ENCODE measurements around the gene PCCA. TPM values are rescaled to one million over a fixed set of nuclear protein-coding genes. Genes with fewer than 3 reads are reported as not detected.

PCCA gene
- total RNA-seq, 1 experiment from 2014 or later = 52.8 TPM

- TF ChIP-seq, protein P1, sequence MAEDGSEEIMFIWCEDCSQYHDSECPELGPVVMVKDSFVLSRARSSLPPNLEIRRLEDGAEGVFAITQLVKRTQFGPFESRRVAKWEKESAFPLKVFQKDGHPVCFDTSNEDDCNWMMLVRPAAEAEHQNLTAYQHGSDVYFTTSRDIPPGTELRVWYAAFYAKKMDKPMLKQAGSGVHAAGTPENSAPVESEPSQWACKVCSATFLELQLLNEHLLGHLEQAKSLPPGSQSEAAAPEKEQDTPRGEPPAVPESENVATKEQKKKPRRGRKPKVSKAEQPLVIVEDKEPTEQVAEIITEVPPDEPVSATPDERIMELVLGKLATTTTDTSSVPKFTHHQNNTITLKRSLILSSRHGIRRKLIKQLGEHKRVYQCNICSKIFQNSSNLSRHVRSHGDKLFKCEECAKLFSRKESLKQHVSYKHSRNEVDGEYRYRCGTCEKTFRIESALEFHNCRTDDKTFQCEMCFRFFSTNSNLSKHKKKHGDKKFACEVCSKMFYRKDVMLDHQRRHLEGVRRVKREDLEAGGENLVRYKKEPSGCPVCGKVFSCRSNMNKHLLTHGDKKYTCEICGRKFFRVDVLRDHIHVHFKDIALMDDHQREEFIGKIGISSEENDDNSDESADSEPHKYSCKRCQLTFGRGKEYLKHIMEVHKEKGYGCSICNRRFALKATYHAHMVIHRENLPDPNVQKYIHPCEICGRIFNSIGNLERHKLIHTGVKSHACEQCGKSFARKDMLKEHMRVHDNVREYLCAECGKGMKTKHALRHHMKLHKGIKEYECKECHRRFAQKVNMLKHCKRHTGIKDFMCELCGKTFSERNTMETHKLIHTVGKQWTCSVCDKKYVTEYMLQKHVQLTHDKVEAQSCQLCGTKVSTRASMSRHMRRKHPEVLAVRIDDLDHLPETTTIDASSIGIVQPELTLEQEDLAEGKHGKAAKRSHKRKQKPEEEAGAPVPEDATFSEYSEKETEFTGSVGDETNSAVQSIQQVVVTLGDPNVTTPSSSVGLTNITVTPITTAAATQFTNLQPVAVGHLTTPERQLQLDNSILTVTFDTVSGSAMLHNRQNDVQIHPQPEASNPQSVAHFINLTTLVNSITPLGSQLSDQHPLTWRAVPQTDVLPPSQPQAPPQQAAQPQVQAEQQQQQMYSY (CRISPR knock-in tag; IDR thresholded peaks at IDR 0.05) = no peak
- TF ChIP-seq SP1 (CRISPR knock-in tag; conservative IDR thresholded peaks at IDR 0.05) = no peak
- TF ChIP-seq ZBTB43 (CRISPR knock-in tag; IDR thresholded peaks at IDR 0.05) = no peak
- TF ChIP-seq ZNF396 (CRISPR knock-in tag; IDR thresholded peaks at IDR 0.05; ENCODE audit: borderline replicate concordance) = no peak
- TF ChIP-seq, protein P2, sequence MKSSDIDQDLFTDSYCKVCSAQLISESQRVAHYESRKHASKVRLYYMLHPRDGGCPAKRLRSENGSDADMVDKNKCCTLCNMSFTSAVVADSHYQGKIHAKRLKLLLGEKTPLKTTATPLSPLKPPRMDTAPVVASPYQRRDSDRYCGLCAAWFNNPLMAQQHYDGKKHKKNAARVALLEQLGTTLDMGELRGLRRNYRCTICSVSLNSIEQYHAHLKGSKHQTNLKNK (CRISPR knock-in tag; IDR thresholded peaks at IDR 0.05) = no peak
Observed at GRCh38 chr13:100131863-100132574, 43.1 kb downstream of the PCCA start (continued).

GRCh38 chr13:100138859-100139491 is 50.1 kb downstream of the PCCA start:
- H3K27ac Mint-ChIP-seq = peak overlapping the region; percentile 52; the same call in 1 of the 2 replicates

DNA sequence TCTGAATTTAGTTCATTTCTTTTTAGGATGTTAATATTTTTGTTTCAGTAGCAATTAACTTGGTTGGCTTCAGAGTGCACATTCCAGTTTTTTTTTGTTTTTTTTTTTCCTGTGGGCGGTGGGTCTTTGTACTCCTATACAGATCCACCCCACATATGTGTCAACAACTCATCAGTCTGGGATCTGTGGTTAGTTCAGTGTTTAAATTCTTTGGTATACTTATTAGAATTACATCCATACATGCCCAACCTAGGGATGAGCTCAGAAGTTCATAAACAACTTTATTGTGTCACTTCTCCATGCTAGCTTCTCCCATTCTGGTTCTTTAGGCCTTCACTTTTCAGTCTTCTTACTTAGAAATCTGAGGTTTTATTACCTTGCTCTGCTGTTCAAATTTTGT is 50.9 kb downstream of the PCCA start:
- TF ChIP-seq EMX1 (CRISPR knock-in tag; IDR thresholded peaks at IDR 0.05) = no peak
- no peak for TF ChIP-seq SOX15 (CRISPR knock-in tag; IDR thresholded peaks at IDR 0.05)
- TF ChIP-seq GTF2I (CRISPR knock-in tag; conservative IDR thresholded peaks at IDR 0.05) = no peak
- no peak for TF ChIP-seq ZNF317 (CRISPR knock-in tag; IDR thresholded peaks at IDR 0.05; ENCODE audit: borderline replicate concordance, low read depth)
- no peak for TF ChIP-seq ESRRA (CRISPR knock-in tag; IDR thresholded peaks at IDR 0.05; ENCODE audit: borderline replicate concordance)
- no peak for TF ChIP-seq JUN (CRISPR knock-in tag; IDR thresholded peaks at IDR 0.05)
- no peak for TF ChIP-seq FOXP1 (CRISPR knock-in tag; IDR thresholded peaks at IDR 0.05; ENCODE audit: borderline replicate concordance)
- TF ChIP-seq, protein P3, sequence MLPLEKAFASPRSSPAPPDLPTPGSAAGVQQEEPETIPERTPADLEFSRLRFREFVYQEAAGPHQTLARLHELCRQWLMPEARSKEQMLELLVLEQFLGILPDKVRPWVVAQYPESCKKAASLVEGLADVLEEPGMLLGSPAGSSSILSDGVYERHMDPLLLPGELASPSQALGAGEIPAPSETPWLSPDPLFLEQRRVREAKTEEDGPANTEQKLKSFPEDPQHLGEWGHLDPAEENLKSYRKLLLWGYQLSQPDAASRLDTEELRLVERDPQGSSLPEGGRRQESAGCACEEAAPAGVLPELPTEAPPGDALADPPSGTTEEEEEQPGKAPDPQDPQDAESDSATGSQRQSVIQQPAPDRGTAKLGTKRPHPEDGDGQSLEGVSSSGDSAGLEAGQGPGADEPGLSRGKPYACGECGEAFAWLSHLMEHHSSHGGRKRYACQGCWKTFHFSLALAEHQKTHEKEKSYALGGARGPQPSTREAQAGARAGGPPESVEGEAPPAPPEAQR (CRISPR knock-in tag; IDR thresholded peaks at IDR 0.05) = no peak
- no peak for TF ChIP-seq ZNF281 (CRISPR knock-in tag; IDR thresholded peaks at IDR 0.05)
- TF ChIP-seq ZNF138 (CRISPR knock-in tag; conservative IDR thresholded peaks at IDR 0.05) = no peak
- no peak for TF ChIP-seq CREB1 (CRISPR knock-in tag; IDR thresholded peaks at IDR 0.05)
- Mint-ChIP-seq H3K9me3 (peaks cover 3% of the 10 kb centered on the region; the same call in 1 of the 2 replicates), H3K27ac (peak overlapping the region; percentile 48; the same call in 1 of the 2 replicates), H3K36me3 (peaks cover 11% of the 10 kb centered on the region), H3K4me3 (no peak overlapping the region), H3K4me1 (peaks cover 21% of the 10 kb centered on the region), H3K27me3 (ENCODE audit: low read depth) (no peaks in the 10 kb centered on the region)
- DNase-seq (ENCODE audit: low spot score) = no peak
- ATAC-seq = no peak
- POLR2A ChIA-PET = interaction anchor here (0.6 kb wide), 1 partner anchor 22 kb away, joined by 5 read pairs; no protein-coding TSS in a partner anchor
- CTCF ChIA-PET = no interaction called here

More at GRCh38 chr13:100138859-100139491, 50.1 kb downstream of the PCCA start:
- Mint-ChIP-seq H3K36me3 (peaks cover 12% of the 10 kb centered on the region), H3K27me3 (ENCODE audit: low read depth) (no peaks in the 10 kb centered on the region), H3K4me3 (no peak overlapping the region), H3K4me1 (peaks cover 18% of the 10 kb centered on the region), H3K9me3 (peaks cover 3% of the 10 kb centered on the region; the same call in 1 of the 2 replicates)
- ChIA-PET POLR2A (no interaction called here), CTCF (no interaction called here)
- DNase-seq (ENCODE audit: low spot score) (no peak), ATAC-seq (no peak)
- TF ChIP-seq SMAD4 (CRISPR knock-in tag; IDR thresholded peaks at IDR 0.05) (no peak), ZNF138 (CRISPR knock-in tag; conservative IDR thresholded peaks at IDR 0.05) (no peak), RELA (CRISPR knock-in tag; IDR thresholded peaks at IDR 0.05; ENCODE audit: borderline replicate concordance) (no peak)
